Tibial nerve (tissue), 4 donors: ENCODE data around the gene RNASE12. TPM values are rescaled to one million over a fixed set of nuclear protein-coding genes. Genes with fewer than 3 reads are reported as not detected.
"Not testable (repeated sequence)": the region's sequence is repeated elsewhere in the genome, so short reads cannot be mapped to it uniquely, and the experiment has no call there.

Experiments
- DNase-seq, 2 donors: peaks; one replicate each; pipeline ENCODE4 v3.0.0-alpha.2; 2019; ENCODE audit warnings: low spot score in 2 of 2
- H3K27ac ChIP-seq, 4 donors: fragments of 200-600 bp; sonication (generic) in 3 of 4; one replicate each; pipeline ENCODE4 v1.5.1; 2017 to 2019; ENCODE audit warnings: mild to moderate bottlenecking in 1 of 4
- H3K27me3 ChIP-seq, 2 donors: fragments of 200-600 bp; sonication (generic) in 1 of 2; one replicate each; pipeline versions ENCODE4 v1.5.1 to v1.6.0; 2017 to 2019
- H3K36me3 ChIP-seq, 3 donors: fragments of 200-600 bp; sonication (generic); one replicate each; pipeline ENCODE4 v1.5.1; 2018 to 2019
- H3K4me1 ChIP-seq, 4 donors: fragments of 200-600 bp; sonication (generic) in 3 of 4; one replicate each; pipeline ENCODE4 v1.5.1; 2017 to 2019
- H3K4me3 ChIP-seq, 4 donors: fragments of 200-600 bp; sonication (generic) in 3 of 4; one replicate each; pipeline ENCODE4 v1.5.1; 2017 to 2019; ENCODE audit warnings: mild to moderate bottlenecking in 1 of 4, moderate library complexity in 1 of 4
- H3K9me3 ChIP-seq, 4 donors: fragments of 200-600 bp; sonication (generic) in 3 of 4; one replicate each; pipeline ENCODE4 v1.5.1; 2017 to 2019
- EP300 ChIP-seq, 2 donors: sonication (generic); formaldehyde crosslinking; IDR thresholded peaks; one replicate each; pipeline ENCODE4 v1.6.1; 2017; ENCODE audit warnings: antibody characterized with exemption in 2 of 2, mild to moderate bottlenecking in 1 of 2
- POLR2A ChIP-seq, 2 donors: fragments of 450-650 bp; IDR thresholded peaks; one replicate each; pipeline ENCODE4 v1.6.1; 2017; ENCODE audit warnings: antibody characterized with exemption in 2 of 2, mild to moderate bottlenecking in 2 of 2, moderate library complexity in 2 of 2
- WGBS, 2 donors: methylation state at CpG; one replicate each; pipeline ENCODE4 v1.1.5; 2018; 5-methylcytosine and 5-hydroxymethylcytosine counted together
- total RNA-seq, 4 donors: library from RNA; depleted of rRNA; stranded (reverse); fragments of >200 nt; gene quantifications; one replicate each; pipeline ENCODE4 v1.1.0, GENCODE V29; 2016
- TF ChIP-seq, protein P1 (sequence below), 5 experiments: fragments of 200-600 bp in 3 of 5; fragments of 450-650 bp in 2 of 5; sonication (generic) in 3 of 5; IDR thresholded peaks; one replicate each; pipeline ENCODE4 v1.5.1; 2016 to 2019; ENCODE audit warnings: antibody characterized with exemption in 5 of 5, mild to moderate bottlenecking in 3 of 5, moderate library complexity in 2 of 5

The RNASE12 gene
- total RNA-seq, 4 donors from 2014 or later = not detected

GRCh38 chr14:20568393-20568792 lies 22.8 kb downstream of the RNASE12 start:
- Histone ChIP-seq H3K27ac (no peak overlapping the region), H3K36me3 (no peaks in the 10 kb centered on the region), H3K4me1 (no peaks in the 10 kb centered on the region), H3K9me3 (peaks cover 0 to 23% (median 0%) of the 10 kb centered on the region in 4 donors), H3K27me3 (no peaks in the 10 kb centered on the region), H3K4me3 (no peak overlapping the region)
- DNase-seq = no peak
- WGBS, 2 donors = 84 to 86% methylated on average over 3 of the region's 3 CpGs
- no peak for TF ChIP-seq POLR2A (IDR thresholded peaks at IDR 0.05)
- TF ChIP-seq, protein P1, sequence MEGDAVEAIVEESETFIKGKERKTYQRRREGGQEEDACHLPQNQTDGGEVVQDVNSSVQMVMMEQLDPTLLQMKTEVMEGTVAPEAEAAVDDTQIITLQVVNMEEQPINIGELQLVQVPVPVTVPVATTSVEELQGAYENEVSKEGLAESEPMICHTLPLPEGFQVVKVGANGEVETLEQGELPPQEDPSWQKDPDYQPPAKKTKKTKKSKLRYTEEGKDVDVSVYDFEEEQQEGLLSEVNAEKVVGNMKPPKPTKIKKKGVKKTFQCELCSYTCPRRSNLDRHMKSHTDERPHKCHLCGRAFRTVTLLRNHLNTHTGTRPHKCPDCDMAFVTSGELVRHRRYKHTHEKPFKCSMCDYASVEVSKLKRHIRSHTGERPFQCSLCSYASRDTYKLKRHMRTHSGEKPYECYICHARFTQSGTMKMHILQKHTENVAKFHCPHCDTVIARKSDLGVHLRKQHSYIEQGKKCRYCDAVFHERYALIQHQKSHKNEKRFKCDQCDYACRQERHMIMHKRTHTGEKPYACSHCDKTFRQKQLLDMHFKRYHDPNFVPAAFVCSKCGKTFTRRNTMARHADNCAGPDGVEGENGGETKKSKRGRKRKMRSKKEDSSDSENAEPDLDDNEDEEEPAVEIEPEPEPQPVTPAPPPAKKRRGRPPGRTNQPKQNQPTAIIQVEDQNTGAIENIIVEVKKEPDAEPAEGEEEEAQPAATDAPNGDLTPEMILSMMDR (IDR thresholded peaks at IDR 0.05) = no peak
- TF ChIP-seq EP300 (IDR thresholded peaks at IDR 0.05) = no peak

DNA sequence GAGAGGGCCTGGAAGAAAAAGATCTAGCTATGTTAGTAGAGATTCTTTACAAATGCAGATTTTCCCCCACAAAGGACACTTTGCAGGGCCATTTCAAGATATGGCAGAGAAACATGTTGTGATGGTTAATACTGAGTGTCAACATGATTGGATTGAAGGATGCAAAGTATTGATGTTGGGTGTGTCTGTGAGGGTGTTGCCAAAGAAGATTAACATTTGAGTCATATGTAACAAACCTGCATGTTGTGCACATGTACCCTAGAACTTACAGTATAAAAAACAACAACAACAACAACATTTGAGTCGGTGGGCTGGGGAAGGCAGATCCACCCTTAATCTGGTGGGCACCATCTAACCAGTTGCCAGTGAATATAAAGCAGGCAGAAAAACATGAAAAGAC lies 24.0 kb downstream of the RNASE12 start:
- not testable (repeated sequence) for DNase-seq, H3K4me3 ChIP-seq, H3K27me3 ChIP-seq, H3K4me1 ChIP-seq, H3K36me3 ChIP-seq, H3K27ac ChIP-seq
- peaks cover 0 to 23% (median 0%) of the 10 kb centered on the region in 4 donors for H3K9me3 ChIP-seq
- 80 to 90% methylated on average over 1 of the region's 1 CpG for WGBS, 2 donors

DNA sequence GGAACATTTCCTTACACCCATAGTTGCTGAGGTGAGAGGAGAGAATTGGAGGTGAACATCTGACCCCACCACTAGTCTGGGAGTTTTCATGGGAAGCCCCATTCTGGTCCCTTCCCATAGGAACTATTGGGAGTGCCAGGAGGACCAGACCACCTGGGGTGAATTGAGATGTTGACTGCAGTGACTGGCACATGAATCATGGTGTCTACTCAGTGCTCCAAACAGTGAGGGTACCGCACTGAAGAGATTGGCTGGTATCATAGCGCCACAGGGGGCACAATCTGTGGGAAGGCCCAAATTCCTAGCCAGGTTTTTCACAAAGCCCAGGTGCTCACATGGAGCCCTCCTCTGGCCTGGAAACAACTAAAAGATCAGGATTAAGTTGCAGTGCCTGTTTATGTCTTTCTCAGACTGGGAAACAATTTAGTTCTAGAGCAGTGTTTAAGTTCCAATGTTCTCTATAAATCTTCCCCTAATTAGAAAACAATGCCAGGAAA lies 26.6 kb downstream of the RNASE12 start:
- WGBS, 2 donors = 72 to 73% methylated on average over 2 of the region's 2 CpGs
- H3K27me3 ChIP-seq = no peaks in the 10 kb centered on the region
- peaks cover 0 to 17% (median 0%) of the 10 kb centered on the region in 4 donors for H3K9me3 ChIP-seq
- no peaks in the 10 kb centered on the region for H3K4me1 ChIP-seq
- DNase-seq = no peak
- no peak overlapping the region for H3K27ac ChIP-seq
- no peaks in the 10 kb centered on the region for H3K36me3 ChIP-seq
- TF ChIP-seq POLR2A (IDR thresholded peaks at IDR 0.05) (no peak), EP300 (IDR thresholded peaks at IDR 0.05) (no peak)
- TF ChIP-seq, protein P1 (IDR thresholded peaks at IDR 0.05) = no peak
- no peak overlapping the region for H3K4me3 ChIP-seq

- no peak overlapping the region for H3K4me3 ChIP-seq
- TF ChIP-seq, protein P1 (IDR thresholded peaks at IDR 0.05) = no peak
- TF ChIP-seq EP300 (IDR thresholded peaks at IDR 0.05) (no peak), POLR2A (IDR thresholded peaks at IDR 0.05) (no peak)
- H3K4me1 ChIP-seq = no peaks in the 10 kb centered on the region
- 84 to 90% methylated on average over 1 of the region's 1 CpG for WGBS, 2 donors
- no peaks in the 10 kb centered on the region for H3K36me3 ChIP-seq
- H3K9me3 ChIP-seq = peaks cover 0 to 12% (median 0%) of the 10 kb centered on the region in 4 donors
- H3K27me3 ChIP-seq = no peaks in the 10 kb centered on the region
- H3K27ac ChIP-seq = no peak overlapping the region
- DNase-seq = no peak
Measured at GRCh38 chr14:20563971-20564370, 27.2 kb downstream of the RNASE12 start.

DNA sequence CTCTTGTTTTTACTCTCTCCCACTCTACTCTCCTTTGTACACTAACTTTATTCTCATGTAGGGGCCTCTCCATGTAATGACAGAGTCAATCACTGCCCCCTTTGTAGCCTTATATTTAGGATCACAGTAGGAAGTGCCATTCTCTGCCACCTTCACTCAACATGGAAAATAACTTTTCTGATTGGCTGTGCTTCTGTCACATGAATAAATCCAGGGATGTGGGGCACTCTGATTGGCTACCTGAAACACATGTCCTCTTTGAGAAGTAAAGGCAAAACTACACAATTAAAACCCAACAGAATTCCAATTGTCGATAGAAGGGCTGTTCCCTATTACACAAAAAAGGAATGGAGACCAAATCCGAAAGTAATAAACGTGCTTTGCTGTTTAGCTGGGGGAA lies 30.2 kb downstream of the RNASE12 start, which contains the start of gene RNASE9:
TSS of gene RNASE9 (minus strand) at position 87 of the 400 bp plus-strand sequence.
- Histone ChIP-seq H3K27ac (no peak within 1 kb of the TSS), H3K4me3 (no peak within 1 kb of the TSS), H3K9me3 (no peaks in the 10 kb centered on the region), H3K27me3 (no peaks in the 10 kb centered on the region), H3K4me1 (no peaks in the 10 kb centered on the region), H3K36me3 (no peaks in the 10 kb centered on the region)
- WGBS, 2 donors = 89 to 91% methylated on average over 3 of the region's 3 CpGs
- DNase-seq = no peak
- TF ChIP-seq POLR2A (IDR thresholded peaks at IDR 0.05) = no peak

DNA sequence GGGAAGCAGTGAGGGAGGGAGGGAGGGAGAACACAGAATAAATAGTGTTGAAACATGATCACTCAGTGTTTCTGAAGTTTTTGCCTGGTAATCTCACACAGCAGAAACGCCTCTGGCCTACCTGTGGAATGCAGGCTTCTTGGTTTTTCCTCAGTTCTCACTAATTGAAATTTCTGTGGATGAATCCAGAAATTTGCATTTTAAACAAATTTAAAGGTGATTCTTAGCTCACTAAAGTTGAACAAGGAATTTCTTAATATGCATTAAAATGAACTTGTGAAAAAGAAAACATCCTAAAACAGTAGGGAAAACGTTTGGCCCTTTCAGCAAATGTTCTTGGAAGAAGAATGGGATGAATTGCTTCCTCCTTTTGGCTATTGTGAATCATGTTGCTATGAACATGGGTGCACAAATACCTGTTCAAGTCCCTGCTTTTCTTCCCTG lies 31.7 kb downstream of the RNASE12 start:
- WGBS, 2 donors = 38 to 51% methylated on average over 2 of the region's 2 CpGs
- DNase-seq = no peak
- Histone ChIP-seq H3K36me3 (no peaks in the 10 kb centered on the region), H3K4me1 (no peaks in the 10 kb centered on the region), H3K4me3 (no peak overlapping the region), H3K27me3 (no peaks in the 10 kb centered on the region), H3K9me3 (no peaks in the 10 kb centered on the region), H3K27ac (no peak overlapping the region)
- TF ChIP-seq, protein P1 (IDR thresholded peaks at IDR 0.05) = no peak
- TF ChIP-seq POLR2A (IDR thresholded peaks at IDR 0.05) = no peak
- TF ChIP-seq EP300 (IDR thresholded peaks at IDR 0.05) = no peak
